AG04449 (cell line): ENCODE measurements around the gene AXIN2.

Experiments
- CTCF ChIA-PET: fragments of 350-600 bp; formaldehyde crosslinking; extraction: SDS; loops from one replicate; lab custom pipeline; 2021; ENCODE audit warnings: antibody characterized with exemption; lab: Yijun Ruan, JAX
- POLR2A ChIA-PET: fragments of 400-600, 350-600 bp; formaldehyde crosslinking; extraction: SDS; loops from one replicate; lab custom pipeline; 2020; ENCODE audit warnings: antibody characterized with exemption, inconsistent platforms; lab: Yijun Ruan, JAX
- DNase-seq: peaks from one replicate; pipeline ENCODE4 v3.0.0-alpha.2; 2010; ENCODE audit warnings: low read depth, low spot score
- H3K4me3 ChIP-seq: 2 replicates; pipeline ENCODE4 v1.5.1; 2011; ENCODE audit warnings: low read depth, mild to moderate bottlenecking, control low read depth, low read length
- CTCF ChIP-seq: IDR thresholded peaks from one replicate; pipeline ENCODE4 v1.5.1; 2011; ENCODE audit warnings: mild to moderate bottlenecking, moderate library complexity, low read length, control low read depth, inconsistent platforms; ENCODE audit not compliant: insufficient read depth; ENCODE audit errors: missing control alignments

AXIN2 gene

DNA sequence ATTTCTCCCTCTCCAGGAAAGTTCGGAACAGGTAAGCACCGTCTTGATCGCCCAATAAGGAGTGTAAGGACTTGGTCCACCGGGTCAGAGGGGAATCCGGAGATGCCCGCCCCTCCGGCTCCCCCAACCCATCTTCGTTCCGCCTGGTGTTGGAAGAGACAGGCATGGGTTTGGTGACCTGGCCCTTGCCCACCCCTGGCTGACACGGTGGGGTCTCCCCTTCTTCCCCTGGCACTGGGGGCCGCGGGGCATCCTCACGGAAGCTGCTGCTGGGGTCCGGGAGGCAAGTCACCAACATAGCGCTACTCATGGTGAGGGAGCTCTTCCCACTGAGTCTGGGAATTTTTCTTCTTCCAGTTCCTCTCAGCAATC lies 3.2 kb downstream of the AXIN2 start:
- ChIA-PET CTCF (interaction anchor here (0.9 to 3.8 kb wide), 7 partner anchors 189 to 608 kb away, joined by 3 to 32 read pairs (median 4); no protein-coding TSS in a partner anchor), POLR2A (no interaction called here)
- peak overlapping the region; percentile 66; the same call in 1 of the 2 replicates for H3K4me3 ChIP-seq
- DNase-seq, result no peak
- no peak for TF ChIP-seq CTCF

GRCh38 chr17:65557349-65558310 lies 3.8 kb downstream of the AXIN2 start:
- TF ChIP-seq CTCF, result no peak
- DNase-seq, result no peak
- POLR2A ChIA-PET, result interaction anchor here (0.6 to 1.2 kb wide), 2 partner anchors 280 to 329 kb away, joined by 3 to 4 read pairs; no protein-coding TSS in a partner anchor
- no peak overlapping the region for H3K4me3 ChIP-seq
- CTCF ChIA-PET, result interaction anchor here (0.6 to 5.4 kb wide), 26 partner anchors 8 to 609 kb away, joined by 3 to 45 read pairs (median 4); no protein-coding TSS in a partner anchor

DNA sequence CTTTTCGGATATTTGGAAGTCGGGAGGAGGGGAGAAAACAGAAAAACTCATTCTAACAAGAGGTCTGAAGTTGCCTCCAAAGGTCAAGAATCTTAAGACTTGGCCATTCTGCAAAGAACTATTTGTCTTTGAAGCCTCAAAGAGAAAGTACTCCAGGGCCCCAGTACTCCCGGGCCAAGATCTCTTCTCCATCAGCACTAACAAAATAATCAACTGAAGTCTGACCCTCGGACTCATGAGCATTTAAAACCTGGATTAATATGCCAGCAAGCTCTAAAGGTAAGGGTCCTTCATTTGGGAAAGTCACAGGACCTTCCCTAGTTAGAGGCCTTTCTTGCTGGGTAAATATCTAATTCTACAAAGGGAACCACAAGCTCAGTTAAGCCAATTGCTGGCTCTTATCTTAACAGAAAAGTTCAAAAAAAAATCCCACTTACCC lies 4.5 kb downstream of the AXIN2 start:
- ChIA-PET POLR2A (interaction anchor here (0.6 to 1.2 kb wide), 2 partner anchors 279 to 329 kb away, joined by 3 to 4 read pairs; no protein-coding TSS in a partner anchor), CTCF (interaction anchor here (0.6 to 5.4 kb wide), 28 partner anchors 9 to 607 kb away, joined by 3 to 45 read pairs (median 4); no protein-coding TSS in a partner anchor)
- H3K4me3 ChIP-seq, result no peak overlapping the region
- no peak for TF ChIP-seq CTCF
- DNase-seq, result no peak

DNA sequence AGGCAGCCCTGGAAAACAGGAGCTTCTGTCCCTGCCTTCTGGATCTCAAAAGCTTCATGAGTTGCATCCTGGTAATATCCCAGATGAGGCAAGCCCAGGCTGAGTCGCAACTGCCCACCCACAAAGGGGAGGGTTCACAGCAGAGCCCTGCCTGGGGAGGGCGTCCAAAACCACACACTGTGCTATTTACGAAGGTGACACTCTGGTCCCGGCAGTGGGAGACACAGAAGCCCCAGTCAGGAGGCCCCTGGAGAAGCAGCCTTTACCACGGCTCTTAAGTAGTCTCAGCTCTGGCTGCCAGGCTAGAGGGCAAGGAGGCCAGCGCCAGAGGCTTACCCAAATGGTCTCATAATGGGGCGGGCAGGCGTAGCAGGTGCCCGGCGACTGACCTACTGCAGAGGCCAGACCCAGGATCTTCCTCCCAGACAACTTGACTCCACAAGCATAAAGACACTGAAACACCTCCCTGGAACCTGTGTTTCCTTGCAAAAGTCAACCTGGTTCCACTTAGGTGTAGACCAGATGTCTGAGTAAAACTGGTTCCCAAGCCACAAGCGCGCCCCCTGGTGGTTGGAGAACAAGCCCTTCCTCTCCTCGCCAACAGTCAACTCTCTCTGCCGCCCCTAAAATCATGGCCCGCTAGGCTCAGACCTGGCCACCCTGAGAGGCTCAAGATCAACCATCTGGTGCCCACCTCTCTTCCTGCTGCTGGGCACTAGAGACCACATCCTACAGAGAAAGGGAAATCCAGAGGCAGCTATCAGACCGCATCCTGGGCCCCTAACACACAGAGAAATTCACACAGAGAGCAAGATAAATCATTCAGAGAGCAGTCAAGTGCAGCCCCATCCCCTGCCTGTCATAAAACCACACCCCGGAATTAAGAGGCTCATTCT lies 5.2 kb downstream of the AXIN2 start:
- H3K4me3 ChIP-seq, result no peak overlapping the region
- ChIA-PET CTCF (interaction anchor here (0.6 to 5.4 kb wide), 36 partner anchors 8 to 610 kb away, joined by 3 to 45 read pairs (median 4); no protein-coding TSS in a partner anchor), POLR2A (interaction anchor here (1.2 kb wide), 1 partner anchor 330 kb away, joined by 4 read pairs; no protein-coding TSS in a partner anchor)
- DNase-seq, result no peak
- TF ChIP-seq CTCF, result peak; percentile 74

- ChIA-PET POLR2A (no interaction called here), CTCF (interaction anchor here (0.7 to 5.4 kb wide), 3 partner anchors 260 to 611 kb away, joined by 3 to 45 read pairs (median 16); no protein-coding TSS in a partner anchor)
- H3K4me3 ChIP-seq, result no peak overlapping the region
- DNase-seq, result no peak
- peak; percentile 21 for TF ChIP-seq CTCF
These were observed 6.8 kb downstream of the AXIN2 start for GRCh38 chr17:65554553-65555223.
